G401 (cell line): ENCODE measurements around the gene PCYT1B. TPM values are rescaled to one million over a fixed set of nuclear protein-coding genes. Genes with fewer than 3 reads are reported as not detected.
"Not testable (repeated sequence)": the region's sequence is repeated elsewhere in the genome, so short reads cannot be mapped to it uniquely, and the experiment has no call there.

Experiments used
- DNase-seq: peaks from one replicate; pipeline ENCODE4 v3.0.0-alpha.2; 2015; ENCODE audit warnings: low spot score
- in situ Hi-C: cut with HindIII; loops from 2 replicates; pipeline ENCODE4 v1.10.0; 2016; ENCODE audit warnings: low sequenced_read_pairs, mixed read lengths
- total RNA-seq: library from RNA; depleted of rRNA; stranded (reverse); fragments of >200 nt; shearing (Covaris generic); gene quantifications from 2 replicates; pipeline ENCODE4 v1.2.3, GENCODE V29; 2014

PCYT1B gene
- total RNA-seq, 1 experiment from 2014 or later: not detected

DNA sequence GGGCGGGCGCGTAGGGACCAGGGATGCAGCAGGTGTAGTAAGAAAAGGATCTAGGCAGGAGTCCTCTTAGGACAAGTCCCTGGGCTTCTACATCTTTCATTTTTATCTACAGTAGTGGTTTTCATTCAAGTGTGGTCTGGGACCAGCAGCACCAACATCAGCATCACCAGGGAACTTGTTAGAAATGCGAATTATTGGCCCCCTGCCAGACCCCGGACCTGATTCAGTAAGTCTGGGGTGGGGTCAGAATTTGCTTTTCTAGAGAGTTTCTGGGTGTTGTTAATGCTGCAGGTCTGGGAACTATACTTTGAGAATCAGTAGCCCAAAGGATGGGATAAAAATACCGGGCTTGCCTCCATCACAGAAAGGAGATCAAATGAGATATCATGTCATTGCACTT is 1.3 kb upstream of the PCYT1B start:
- in situ Hi-C loops: no loop called here
- no peak for DNase-seq

DNA sequence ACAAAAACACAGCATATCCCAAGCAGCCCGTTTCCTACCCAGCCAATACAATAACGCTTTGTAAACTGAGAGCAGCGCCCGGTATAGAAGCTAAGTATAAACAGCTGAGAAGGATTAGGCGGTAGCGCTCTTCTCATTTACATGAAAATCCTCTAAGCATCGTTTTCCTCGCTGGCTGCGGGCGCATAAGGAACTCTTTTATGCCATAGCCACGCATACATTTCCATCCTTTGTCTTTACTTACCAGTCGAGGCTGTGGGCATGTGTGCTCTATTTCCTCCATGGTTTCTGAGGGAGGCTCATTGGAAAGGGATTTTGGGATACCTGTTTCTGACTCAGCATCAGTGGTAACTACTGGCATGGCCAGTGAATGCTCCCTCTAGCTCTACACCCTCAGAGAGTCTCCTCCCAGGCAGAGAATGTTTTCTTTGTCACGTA is 383 bp downstream of the PCYT1B start:
- peak; percentile 51 for DNase-seq
- in situ Hi-C loops: no loop called here

DNA sequence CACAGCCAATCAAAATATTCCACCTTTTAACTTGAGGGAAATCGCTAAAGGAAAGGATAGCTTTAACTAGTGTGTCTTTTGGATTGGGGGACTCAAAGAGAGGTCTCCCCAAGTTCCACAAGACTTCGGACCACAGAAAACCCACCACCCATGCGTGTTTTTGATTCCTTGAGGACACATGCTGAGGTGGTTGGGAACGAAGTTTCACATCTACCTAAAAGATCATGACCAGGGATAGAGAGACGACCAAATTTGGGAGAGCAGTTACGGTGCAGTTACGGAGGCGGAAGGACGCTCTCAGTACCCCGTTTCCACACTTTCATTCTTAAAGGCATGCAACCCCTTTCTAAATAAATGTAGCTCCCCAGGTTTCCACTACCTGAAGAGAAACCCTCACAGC is 1.1 kb downstream of the PCYT1B start:
- in situ Hi-C loops: no loop called here
- peak; percentile 3 for DNase-seq

DNA sequence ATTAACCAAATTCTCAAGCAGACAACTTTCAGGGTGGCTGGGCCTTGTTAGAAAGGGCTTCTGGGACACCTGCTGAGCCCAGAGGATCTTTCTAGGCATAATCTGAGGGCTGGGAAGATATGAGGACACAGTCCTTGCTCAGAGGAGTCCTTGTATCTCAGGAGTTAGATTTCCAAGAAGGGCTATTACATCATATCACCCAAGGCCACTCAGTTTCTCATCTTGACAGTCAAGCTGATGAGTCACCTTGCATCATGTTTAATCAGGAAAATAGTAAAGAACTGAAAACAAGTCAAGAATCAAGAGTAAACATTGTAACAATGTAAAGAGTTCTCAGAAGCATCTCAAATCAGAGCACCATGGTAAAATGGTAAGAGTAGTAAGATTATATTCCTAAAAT is 4.0 kb downstream of the PCYT1B start:
- DNase-seq: no peak
- in situ Hi-C loops: no loop called here

DNA sequence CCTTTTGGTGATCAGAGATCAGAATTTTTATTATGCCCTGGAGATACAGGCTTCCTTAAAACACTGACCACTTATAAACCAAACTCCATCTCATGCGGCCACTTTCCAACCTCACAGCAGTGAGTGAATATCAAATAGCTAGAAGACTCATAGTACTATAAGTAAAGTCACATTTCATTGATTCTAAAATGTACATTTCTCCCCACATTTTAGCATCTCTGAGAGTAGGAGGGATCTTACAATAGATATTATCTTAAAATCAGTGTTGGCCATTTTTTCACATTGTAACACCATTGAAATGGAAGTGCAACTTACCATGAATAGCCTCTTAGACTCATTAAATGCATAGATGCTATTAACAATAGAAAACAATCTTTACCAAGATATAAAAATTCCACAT is 17.4 kb downstream of the PCYT1B start:
- in situ Hi-C loops: no loop called here
- no peak for DNase-seq

DNA sequence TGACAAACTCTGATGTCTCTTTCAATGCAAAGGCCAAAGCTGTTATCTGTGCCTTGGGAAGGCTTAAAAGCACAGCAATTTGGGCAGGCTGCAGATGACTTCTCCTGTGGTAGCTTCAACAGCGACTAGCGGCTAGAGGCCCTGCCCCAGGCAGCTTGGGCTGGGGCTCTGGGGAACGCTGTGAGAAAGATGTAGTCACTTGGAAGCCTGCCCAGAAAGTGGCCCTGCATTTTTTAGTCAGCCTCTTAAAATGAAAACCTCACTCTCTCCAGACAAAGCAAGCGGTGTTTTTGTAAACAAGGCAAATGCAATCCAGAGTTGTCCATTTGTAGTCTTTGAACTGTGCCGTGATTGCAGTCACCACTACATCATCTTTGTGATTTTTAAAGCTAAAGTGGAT is 27.5 kb downstream of the PCYT1B start:
- in situ Hi-C loops: no loop called here
- DNase-seq: peak; percentile 8

DNA sequence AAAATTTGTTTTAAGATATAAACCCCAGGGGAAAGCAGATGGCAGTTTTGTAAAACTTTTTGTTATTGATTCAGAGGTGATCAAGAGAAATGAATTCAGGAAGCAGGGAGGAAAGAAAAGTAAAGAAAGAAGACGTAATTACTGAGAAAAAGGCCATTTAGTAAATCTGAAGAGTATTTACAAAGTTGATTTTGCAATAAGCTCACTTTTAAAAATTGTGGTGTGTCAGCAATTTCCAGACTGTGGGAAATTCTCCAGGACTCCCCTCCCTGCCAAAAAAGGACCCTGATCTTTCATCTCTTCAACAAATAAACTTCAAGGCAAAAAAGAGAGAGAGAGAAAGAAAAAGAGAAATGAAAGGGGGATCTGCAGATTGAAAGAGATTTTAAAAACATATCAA is 36.6 kb downstream of the PCYT1B start:
- no peak for DNase-seq
- in situ Hi-C loops: no loop called here

DNA sequence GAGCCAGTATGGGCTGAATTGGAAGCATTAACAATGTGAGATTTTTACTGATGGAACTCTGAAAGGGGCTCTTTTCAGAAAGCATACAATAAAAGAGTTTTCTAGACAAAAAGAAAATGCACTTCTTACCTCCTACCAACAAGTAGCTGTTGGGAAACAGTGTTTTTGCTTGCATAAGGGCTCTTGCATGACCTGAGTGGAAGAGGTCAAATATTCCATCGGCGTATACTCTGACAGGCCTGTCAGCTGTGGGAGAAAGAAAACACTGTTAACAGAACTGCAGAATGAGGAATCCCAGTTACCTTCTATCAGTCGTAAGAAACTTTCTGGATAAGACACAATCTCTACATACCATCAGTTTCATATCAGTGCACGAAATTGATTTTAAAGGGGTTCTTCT is 39.5 kb downstream of the PCYT1B start:
- in situ Hi-C loops: no loop called here
- no peak for DNase-seq

DNA sequence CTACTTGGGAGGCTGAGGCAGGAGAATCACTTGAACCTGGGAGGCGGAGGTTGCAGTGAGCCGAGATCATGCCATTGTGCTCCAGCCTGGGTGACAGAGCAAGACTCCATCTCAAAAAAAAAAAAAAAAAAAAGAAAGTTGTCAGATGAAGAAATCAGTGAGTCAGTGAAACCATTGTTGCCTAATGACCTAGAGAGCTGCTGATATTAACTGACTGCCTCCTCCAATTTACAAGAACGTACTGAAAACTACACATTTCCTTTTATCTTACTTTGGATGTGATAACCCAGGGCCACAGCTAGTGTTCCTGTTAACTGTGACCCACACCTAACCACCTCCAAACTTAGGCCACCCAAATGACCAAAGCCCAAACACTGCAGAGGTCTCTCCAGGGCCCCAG is 41.2 kb downstream of the PCYT1B start:
- in situ Hi-C loops, DNase-seq: not testable (repeated sequence)

DNA sequence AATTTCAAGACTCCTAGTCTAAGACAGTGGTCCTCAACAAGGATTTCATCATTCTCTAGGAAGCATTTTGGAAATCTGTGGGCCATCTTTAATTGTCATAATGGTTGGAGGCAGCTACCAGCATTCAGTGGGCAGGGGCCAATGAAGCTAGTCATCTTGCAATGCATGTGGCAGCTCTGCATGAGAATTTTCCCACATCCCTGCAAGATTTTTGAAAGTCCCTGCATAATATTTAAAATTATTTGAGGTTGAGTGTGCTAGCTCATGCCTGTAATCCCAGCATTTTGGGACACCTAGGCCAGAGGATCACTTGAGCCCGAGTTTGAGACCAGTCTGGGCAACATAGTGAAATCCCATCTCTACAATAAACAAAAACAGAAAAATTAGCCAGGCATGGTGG is 44.0 kb downstream of the PCYT1B start:
- no peak for DNase-seq
- in situ Hi-C loops: no loop called here

DNA sequence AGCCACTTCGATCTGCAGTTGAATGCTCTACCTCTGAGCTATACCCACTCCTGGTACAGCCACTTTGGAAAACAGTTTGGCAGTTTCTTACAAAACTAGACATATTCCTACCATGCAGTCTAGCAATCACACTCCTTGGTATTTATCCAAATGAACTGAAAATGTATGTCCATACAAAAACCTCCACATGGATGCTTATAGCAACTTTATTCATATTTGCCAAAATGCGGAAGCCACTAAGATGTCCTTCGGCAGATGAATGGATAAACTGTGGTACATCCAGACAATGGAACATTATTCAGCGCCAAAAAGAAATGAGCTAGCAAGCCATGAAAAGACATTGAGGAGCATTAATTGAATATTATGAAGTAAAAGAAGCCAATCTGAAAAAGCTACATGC is 45.3 kb downstream of the PCYT1B start:
- DNase-seq: no peak
- in situ Hi-C loops: no loop called here

DNA sequence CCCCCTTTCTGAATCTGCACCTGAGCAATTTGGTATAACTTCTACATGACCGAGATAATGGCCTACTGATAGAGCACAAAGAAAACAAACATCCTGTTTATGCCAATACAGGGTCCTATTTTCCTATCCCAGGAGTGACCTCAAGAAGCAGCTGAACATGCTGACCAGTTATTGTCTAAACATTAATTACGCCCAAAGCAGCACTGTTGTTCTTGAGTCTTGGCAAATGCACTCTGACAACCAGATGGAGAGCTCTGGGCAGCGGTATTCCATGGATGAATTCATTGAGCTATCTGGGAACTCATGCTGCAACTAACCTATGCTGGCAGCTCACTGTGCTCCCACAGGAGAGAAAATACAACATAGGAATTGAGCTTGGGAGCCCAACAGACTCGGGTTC is 52.6 kb downstream of the PCYT1B start:
- peak; percentile 8 for DNase-seq
- in situ Hi-C loops: no loop called here

DNA sequence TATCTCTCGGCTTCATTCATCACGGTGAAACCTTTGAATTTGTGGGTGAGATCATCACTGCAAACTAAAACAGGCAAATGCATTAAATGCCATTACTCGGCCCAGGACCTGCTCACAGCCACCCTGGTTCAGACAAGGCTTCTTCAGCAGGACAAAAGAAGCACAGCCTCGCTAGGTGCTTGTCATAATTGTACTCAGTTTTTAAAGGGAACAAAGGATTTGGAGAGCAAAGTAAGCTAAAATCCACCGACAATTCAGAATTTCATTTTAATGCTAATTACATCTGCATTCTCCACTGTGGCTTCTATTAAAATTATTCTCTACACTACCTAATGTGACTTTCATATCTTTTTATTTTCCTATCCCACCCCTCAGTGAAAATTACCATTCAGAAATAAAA is 57.0 kb downstream of the PCYT1B start:
- DNase-seq: no peak
- in situ Hi-C loops: no loop called here

DNA sequence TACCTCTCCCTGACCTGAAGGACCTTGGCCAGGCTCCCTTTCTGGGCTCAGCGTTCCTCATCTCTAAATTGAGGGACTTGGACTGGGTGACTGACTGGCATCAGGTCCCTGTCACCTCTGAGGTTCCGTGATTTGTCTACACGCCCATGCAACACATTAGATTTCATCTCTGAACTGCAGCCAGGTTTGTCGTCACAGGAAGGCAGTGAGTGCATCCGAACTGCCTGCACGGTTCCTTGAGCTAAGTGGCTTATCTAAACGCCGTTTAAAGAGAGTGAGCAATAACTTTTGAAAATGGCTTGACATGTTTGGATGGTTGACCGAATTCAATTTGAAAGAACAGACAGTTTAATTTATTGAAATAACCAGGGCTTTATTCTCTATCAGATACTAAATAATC is 70.1 kb downstream of the PCYT1B start:
- in situ Hi-C loops: no loop called here
- DNase-seq: no peak

DNA sequence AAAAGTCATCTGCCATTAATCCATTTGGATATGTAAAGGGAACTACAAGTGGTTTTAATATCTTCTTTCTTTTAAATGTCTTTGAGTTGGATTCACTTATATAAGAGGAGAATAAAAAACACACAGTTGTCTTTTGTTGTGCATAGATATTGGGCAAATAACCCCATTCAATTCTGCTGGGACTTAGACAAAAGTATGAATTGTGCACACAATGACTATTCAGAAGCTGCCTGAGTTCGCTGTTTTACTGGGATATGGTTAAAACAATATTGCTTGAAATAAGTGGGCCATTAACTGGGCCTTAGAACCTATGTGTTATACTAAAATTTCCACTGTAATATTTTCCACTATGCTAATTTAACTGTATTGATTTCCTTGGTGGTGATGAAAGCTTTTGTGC is 71.7 kb downstream of the PCYT1B start:
- DNase-seq: no peak
- in situ Hi-C loops: no loop called here

DNA sequence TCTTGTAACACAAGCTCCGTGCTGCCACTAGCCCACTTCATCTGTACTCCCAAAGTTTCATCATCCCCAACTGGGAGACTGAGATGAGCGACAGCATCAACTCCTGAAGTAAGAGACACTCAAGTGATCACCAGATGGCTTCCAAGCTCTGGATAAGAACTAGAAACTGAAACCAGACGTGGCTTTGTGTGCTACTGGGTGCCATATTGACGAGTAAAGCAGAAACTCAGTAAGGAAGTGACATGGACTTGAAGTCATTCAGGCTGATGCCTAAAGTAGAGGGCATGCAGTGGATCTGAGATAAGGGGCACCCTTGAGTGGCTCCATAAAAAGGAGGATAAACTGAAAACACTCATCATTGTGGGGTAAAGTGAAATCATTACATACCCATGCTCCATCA is 72.4 kb downstream of the PCYT1B start:
- in situ Hi-C loops: no loop called here
- no peak for DNase-seq

DNA sequence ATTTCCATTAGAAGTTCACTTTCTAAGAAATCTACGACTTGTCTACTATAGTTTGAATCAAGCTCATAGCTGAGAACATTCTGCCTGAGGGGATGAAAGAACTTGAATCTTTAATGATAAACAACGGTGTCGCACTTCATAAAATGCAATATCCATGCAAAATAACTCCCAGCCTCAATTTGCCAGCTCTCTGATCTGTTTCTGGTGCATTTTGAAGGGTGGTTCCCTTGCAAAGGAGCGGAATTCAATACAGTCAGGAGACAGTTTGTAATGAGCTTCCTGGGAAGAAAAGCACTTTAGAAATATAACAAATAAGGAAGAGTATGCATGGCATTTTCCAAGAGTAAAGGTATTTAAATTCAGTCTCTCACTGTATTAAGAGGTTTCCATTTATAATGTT is 80.0 kb downstream of the PCYT1B start:
- no peak for DNase-seq
- in situ Hi-C loops: no loop called here

DNA sequence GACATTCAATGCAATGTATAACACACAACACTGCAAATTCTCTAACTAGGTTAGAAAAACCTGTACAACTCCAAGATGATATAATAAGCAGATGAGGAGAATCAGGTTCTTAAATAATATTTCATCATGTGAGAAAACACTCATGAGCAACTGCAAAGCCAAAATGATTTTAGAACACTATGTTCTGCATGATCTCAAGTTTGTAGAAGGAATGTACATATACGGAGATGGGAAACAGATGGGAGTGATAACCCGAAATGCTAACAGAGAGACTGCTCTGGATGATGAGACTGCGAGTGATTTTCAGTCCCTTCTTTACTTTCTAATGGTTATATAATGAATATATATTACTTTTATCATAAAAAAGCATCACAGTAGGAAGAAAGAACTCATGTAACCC is 80.9 kb downstream of the PCYT1B start:
- no peak for DNase-seq
- in situ Hi-C loops: no loop called here

DNA sequence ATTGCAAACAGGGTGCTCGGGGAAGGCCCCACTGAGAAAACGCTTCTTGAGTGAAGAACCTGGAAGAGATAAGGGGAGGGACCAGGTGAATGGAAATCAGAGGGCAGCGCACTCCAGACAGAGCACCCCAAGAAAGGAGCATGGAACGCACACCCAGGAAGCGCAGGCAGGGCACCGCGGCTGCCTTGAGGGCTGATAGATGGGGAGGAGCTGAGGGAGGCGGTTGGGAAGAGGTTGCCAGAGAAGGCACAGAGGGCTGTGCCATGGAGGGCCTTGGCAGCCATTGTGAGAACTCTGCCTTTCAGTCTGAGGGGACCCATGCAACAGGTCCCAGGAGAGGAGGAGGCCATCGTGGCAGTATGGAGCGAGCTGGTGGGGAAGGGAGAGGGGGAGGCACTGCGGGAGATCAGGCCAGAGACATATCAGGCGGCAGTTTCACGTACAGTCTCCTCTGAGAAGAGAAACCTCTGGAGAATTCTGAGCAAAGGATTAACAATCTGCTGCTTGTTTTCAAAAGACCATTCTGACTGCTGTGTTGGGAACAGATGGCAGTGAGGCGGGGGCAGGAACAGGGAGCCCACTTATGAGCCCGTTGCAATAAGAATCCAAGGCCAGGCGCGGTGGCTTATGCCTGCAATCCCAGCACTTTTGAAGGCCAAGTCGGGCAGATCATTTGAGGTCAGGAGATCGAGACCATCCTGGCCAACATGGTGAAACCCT is 83.7 kb downstream of the PCYT1B start:
- in situ Hi-C loops: no loop called here
- DNase-seq: no peak

DNA sequence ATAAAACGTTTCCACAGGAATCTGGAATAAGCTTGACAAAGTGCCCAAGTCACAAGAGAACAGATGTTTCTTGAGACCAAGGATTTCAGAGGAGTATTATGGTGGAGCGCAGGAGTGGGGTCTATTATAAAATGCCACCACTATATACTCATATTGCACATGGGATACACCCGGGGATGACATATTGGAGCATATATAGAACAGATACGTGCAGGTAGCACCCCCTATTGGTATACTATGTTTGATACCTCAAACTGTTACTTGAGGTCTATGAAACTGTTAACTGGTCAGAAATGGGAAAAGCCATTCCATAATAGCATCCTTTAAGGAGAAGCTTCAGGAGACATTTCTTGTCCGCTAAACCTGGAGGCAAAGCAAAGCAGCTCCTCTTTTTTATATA is 86.0 kb downstream of the PCYT1B start:
- in situ Hi-C loops: no loop called here
- DNase-seq: no peak

DNA sequence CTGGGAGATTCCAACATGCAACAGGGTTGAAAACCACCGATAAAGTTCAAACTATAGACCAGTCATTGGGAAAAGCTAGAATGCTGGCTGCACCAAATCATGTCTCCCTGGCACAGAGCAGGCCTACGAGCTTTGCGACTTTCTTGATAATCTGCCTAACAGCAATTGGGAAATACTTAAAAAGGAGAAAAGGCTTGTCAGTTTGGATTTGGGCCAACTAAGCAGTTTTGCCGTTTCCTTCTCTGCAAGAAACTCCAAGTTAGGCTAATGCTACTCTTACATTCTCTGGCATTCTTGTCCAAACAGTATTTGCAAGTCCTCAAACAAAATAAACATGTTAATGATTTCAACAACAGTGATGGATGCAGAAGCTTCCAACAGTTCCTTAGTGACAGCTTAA is 94.1 kb downstream of the PCYT1B start:
- in situ Hi-C loops: no loop called here
- DNase-seq: no peak

DNA sequence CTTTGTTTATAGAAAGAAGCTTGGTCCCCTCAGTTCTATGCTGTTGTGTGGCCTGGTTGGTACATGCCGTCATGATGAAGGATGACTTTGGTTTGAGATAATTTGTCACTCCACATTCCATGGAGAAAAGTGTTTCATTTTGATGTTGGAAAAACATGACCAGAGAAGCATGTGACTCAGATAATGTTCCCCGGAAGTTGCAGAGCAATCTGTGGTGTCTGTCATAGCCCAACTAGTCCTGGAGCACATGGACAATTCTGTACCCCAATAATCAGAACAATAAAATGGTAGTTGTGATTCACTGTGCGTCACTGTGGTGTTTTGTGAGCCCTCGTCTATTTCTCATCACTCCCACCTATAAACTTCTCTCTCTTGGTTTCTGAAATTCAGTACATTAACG is 97.0 kb downstream of the PCYT1B start:
- DNase-seq: no peak
- in situ Hi-C loops: no loop called here
